A549 (cell line): ENCODE results near the gene MED27.

Experiments
- CEBPB ChIP-seq, 2 experiments: fragments of >200 bp in 1 of 2; sonication (Bioruptor Twin) in 1 of 2; formaldehyde crosslinking in 1 of 2; IDR thresholded peaks; 2 replicates each; pipeline ENCODE4 v1.6.1; 2012 to 2016
- CTCF ChIP-seq: fragments of >200 bp; sonication (Bioruptor Twin); formaldehyde crosslinking; IDR thresholded peaks from 3 replicates; pipeline ENCODE4 v1.5.1; 2016
- ELK1 ChIP-seq: fragments of 150-350 bp; IDR thresholded peaks from 2 replicates; pipeline ENCODE4 v1.6.1; 2014; ENCODE audit warnings: low read depth, mild to moderate bottlenecking, low read length
- EP300 ChIP-seq, 2 experiments: fragments of >200 bp; sonication (Bioruptor Twin); formaldehyde crosslinking; IDR thresholded peaks; 2 replicates in 1 of 2; 3 replicates in 1 of 2; pipeline ENCODE4 v1.6.1; 2016 to 2017
- HEYL ChIP-seq: fragments of 250-450 bp; sonication (Bioruptor Pico); IDR thresholded peaks from 2 replicates; pipeline ENCODE4 v1.8.0; 2021; ENCODE audit warnings: mild to moderate bottlenecking, moderate library complexity
- HOXA7 ChIP-seq: fragments of 250-450 bp; sonication (Bioruptor Pico); IDR thresholded peaks from 2 replicates; pipeline ENCODE4 v1.5.0; 2020; ENCODE audit warnings: mild to moderate bottlenecking, moderate library complexity
- JUNB ChIP-seq: fragments of >200 bp; sonication (Bioruptor Twin); formaldehyde crosslinking; IDR thresholded peaks from 2 replicates; pipeline ENCODE4 v1.6.1; 2016
- MAZ ChIP-seq: fragments of 150-350 bp; IDR thresholded peaks from 2 replicates; pipeline ENCODE4 v1.6.1; 2014; ENCODE audit warnings: antibody characterized with exemption, low read depth, low read length, borderline replicate concordance
- NFE2L2 ChIP-seq: fragments of 150-350 bp; conservative IDR thresholded peaks from 2 replicates; pipeline ENCODE4 v1.6.1; 2014; ENCODE audit warnings: low read length
- POLR2A ChIP-seq: IDR thresholded peaks from 2 replicates; pipeline ENCODE4 v1.6.1; 2012; ENCODE audit warnings: mild to moderate bottlenecking, low read length
- POLR2AphosphoS2 ChIP-seq: conservative IDR thresholded peaks from 2 replicates; pipeline ENCODE4 v1.6.1; 2012; ENCODE audit warnings: low read length, improper control_type of control experiment, inconsistent platforms
- REST ChIP-seq: fragments of 200-600 bp; sonication (generic); IDR thresholded peaks from 2 replicates; pipeline ENCODE4 v1.6.1; 2016; ENCODE audit warnings: antibody characterized with exemption, mild to moderate bottlenecking, moderate library complexity
- ZFP36 ChIP-seq: fragments of 450-650 bp; IDR thresholded peaks from 2 replicates; pipeline ENCODE4 v1.6.1; 2014; ENCODE audit warnings: borderline replicate concordance; ENCODE audit not compliant: partially characterized antibody

- no peak for TF ChIP-seq JUNB
- no peak for TF ChIP-seq CTCF
- TF ChIP-seq ELK1 = no peak
- TF ChIP-seq HEYL (CRISPR knock-in tag) = no peak
- no peak for TF ChIP-seq MAZ
- TF ChIP-seq REST = no peak
- TF ChIP-seq ZFP36 = no peak
- no peak for TF ChIP-seq CEBPB (IDR thresholded peaks at IDR 0.05)
- no peak for TF ChIP-seq HOXA7 (CRISPR knock-in tag)
- TF ChIP-seq POLR2A = no peak
- TF ChIP-seq POLR2AphosphoS2 = no peak
- TF ChIP-seq NFE2L2 = no peak
- TF ChIP-seq EP300 (IDR thresholded peaks at IDR 0.05) = no peak
These were observed 7.7 kb downstream of the MED27 start for GRCh38 chr9:132071847-132072507.
